ENCODE measurements around the gene SLC22A12.

DNA sequence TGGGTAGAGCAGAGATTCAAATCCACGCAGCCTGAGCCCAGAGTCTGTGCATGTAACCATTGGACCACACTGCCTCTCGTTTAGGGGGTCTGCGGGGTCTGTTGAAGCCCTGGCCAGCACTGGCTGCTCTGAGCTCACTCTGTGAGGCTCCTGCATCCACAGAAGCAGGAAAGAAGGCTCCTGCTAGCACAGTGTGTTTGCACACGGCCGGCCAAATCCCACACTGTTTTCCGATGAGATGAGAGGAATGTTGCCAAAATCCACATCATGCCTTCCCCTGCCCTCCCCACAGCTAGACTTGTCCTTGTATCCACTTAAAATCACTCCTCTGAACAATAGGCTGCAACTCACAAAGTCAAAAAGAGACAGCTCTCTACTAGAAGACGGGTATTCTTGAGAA is 10.6 kb upstream of the SLC22A12 start:
- no peak for TF ChIP-seq CTCF (IDR thresholded peaks at IDR 0.05)
- no peak for TF ChIP-seq EZH2 (IDR thresholded peaks at IDR 0.05)

Data from neural progenitor cell (in vitro differentiated cells).